C4-2B (cell line): ENCODE data around the gene LATS1.

ENCODE experiments used
- CTCF ChIP-seq: fragments of 450-650 bp; conservative IDR thresholded peaks from 2 replicates; pipeline ENCODE4 v1.5.1; 2017; ENCODE audit warnings: mild to moderate bottlenecking
- ZFX ChIP-seq: fragments of 450-650 bp; IDR thresholded peaks from 2 replicates; pipeline ENCODE4 v1.6.1; 2017

- TF ChIP-seq CTCF (no peak), ZFX (no peak)
Observed at GRCh38 chr6:149683256-149683859, 34.5 kb downstream of the LATS1 start.
